HUES64 (cell line): ENCODE data around the gene MRPL53. TPM values are rescaled to one million over a fixed set of nuclear protein-coding genes. Genes with fewer than 3 reads are reported as not detected.

ENCODE experiments used
- H3K27ac ChIP-seq: 2 replicates; pipeline ENCODE4 v1.7.0; 2013; ENCODE audit warnings: low read depth, low read length, inconsistent platforms
- H3K27me3 ChIP-seq: 2 replicates; pipeline ENCODE4 v1.6.1; 2013; ENCODE audit warnings: mild to moderate bottlenecking, low read length; ENCODE audit not compliant: insufficient read depth
- H3K36me3 ChIP-seq: 2 replicates; pipeline ENCODE4 v1.6.1; 2013; ENCODE audit warnings: mild to moderate bottlenecking, low read length; ENCODE audit not compliant: insufficient read depth
- H3K4me1 ChIP-seq: 2 replicates; pipeline ENCODE4 v1.6.1; 2013; ENCODE audit warnings: mild to moderate bottlenecking, low read length, moderate library complexity; ENCODE audit not compliant: insufficient read depth
- H3K4me3 ChIP-seq: 2 replicates; pipeline ENCODE4 v1.5.1; 2013; ENCODE audit warnings: mild to moderate bottlenecking, low read length, moderate library complexity
- H3K9ac ChIP-seq: 2 replicates; pipeline ENCODE4 v1.6.1; 2013; ENCODE audit warnings: mild to moderate bottlenecking, low read depth, low read length
- H3K9me3 ChIP-seq: 2 replicates; pipeline ENCODE4 v1.6.1; 2013; ENCODE audit warnings: low read depth, low read length; ENCODE audit not compliant: insufficient read depth
- WGBS: fragments of 150-250, 120-280 bp; methylation state at CpG from one replicate; pipeline ENCODE4 v1.1.7; 2013; ENCODE audit warnings: missing lambda C conversion rate; 5-methylcytosine and 5-hydroxymethylcytosine counted together
- polyA plus RNA-seq, 2 experiments: library from polyadenylated mRNA; stranded (reverse); fragments of 50-300 nt; gene quantifications; one replicate each; pipeline ENCODE4 v1.2.3, GENCODE V29; 2013

Gene MRPL53
- polyA plus RNA-seq (2013, experiment 1 of 2), result 25.4 TPM
- 28.6 TPM for polyA plus RNA-seq (2013, experiment 2 of 2)

- H3K4me1 ChIP-seq, result peaks cover 5% of the 10 kb centered on the region; the same call in 1 of the 2 replicates
- H3K36me3 ChIP-seq, result peaks cover 18% of the 10 kb centered on the region
- peak within 1 kb of the TSS; percentile 91 for H3K27ac ChIP-seq
- peak within 1 kb of the TSS; percentile 80 for H3K4me3 ChIP-seq
- H3K27me3 ChIP-seq, result no peaks in the 10 kb centered on the region
- peak within 1 kb of the TSS; percentile 79 for H3K9ac ChIP-seq
- WGBS, result under 1% methylated on average over 66 of the region's 66 CpGs
- H3K9me3 ChIP-seq, result no peaks in the 10 kb centered on the region
Measured at GRCh38 chr2:74472086-74472944, at the start of gene MRPL53. MRPL53 (minus strand) TSS chr2:74472680; CDS start chr2:74472660, 20 bp downstream.

GRCh38 chr2:74516650-74517049 is 44.2 kb upstream of the MRPL53 start:
- Histone ChIP-seq H3K27me3 (peaks cover 93% of the 10 kb centered on the region), H3K9me3 (peaks cover 6% of the 10 kb centered on the region; the same call in 1 of the 2 replicates), H3K4me3 (no peak overlapping the region), H3K27ac (no peak overlapping the region), H3K4me1 (0 out of 2 replicates have a peak, but pooled peaks cover 2% of the 10 kb centered on the region), H3K36me3 (no peaks in the 10 kb centered on the region), H3K9ac (no peak overlapping the region)
- 91% methylated on average over 13 of the region's 13 CpGs for WGBS

- Histone ChIP-seq H3K4me3 (peak overlapping the region; percentile 37), H3K4me1 (0 out of 2 replicates have a peak, but pooled peaks cover 2% of the 10 kb centered on the region), H3K9me3 (peaks cover 6% of the 10 kb centered on the region; the same call in 1 of the 2 replicates), H3K27me3 (peaks cover 99% of the 10 kb centered on the region), H3K27ac (no peak overlapping the region), H3K36me3 (no peaks in the 10 kb centered on the region), H3K9ac (no peak overlapping the region)
- 7% methylated on average over 72 of the region's 72 CpGs for WGBS
Measured at GRCh38 chr2:74515981-74516633, 43.6 kb upstream of the MRPL53 start.

- Histone ChIP-seq H3K9me3 (peaks cover 6% of the 10 kb centered on the region; the same call in 1 of the 2 replicates), H3K9ac (no peak overlapping the region), H3K4me1 (0 out of 2 replicates have a peak, but pooled peaks cover 2% of the 10 kb centered on the region), H3K27me3 (peaks cover 100% of the 10 kb centered on the region), H3K4me3 (peak overlapping the region; percentile 37), H3K27ac (no peak overlapping the region), H3K36me3 (no peaks in the 10 kb centered on the region)
- 3% methylated on average over 60 of the region's 60 CpGs for WGBS
Measured at GRCh38 chr2:74515271-74515980, 42.9 kb upstream of the MRPL53 start.

- Histone ChIP-seq H3K9ac (no peak within 1 kb of the TSS), H3K4me3 (peak within 1 kb of the TSS; percentile 37), H3K36me3 (no peaks in the 10 kb centered on the region), H3K9me3 (peaks cover 6% of the 10 kb centered on the region; the same call in 1 of the 2 replicates), H3K4me1 (0 out of 2 replicates have a peak, but pooled peaks cover 2% of the 10 kb centered on the region), H3K27me3 (peaks cover 100% of the 10 kb centered on the region), H3K27ac (no peak within 1 kb of the TSS)
- 3% methylated on average over 82 of the region's 82 CpGs for WGBS
Measured at GRCh38 chr2:74514368-74515270, 42.1 kb upstream of the MRPL53 start, which contains the start of gene TLX2. TLX2 (plus strand) TSS chr2:74514450; CDS start chr2:74514807, 357 bp downstream.

- Histone ChIP-seq H3K4me1 (0 out of 2 replicates have a peak, but pooled peaks cover 3% of the 10 kb centered on the region), H3K9ac (no peak overlapping the region), H3K27me3 (peaks cover 100% of the 10 kb centered on the region), H3K4me3 (peak overlapping the region; percentile 26), H3K27ac (no peak overlapping the region), H3K36me3 (no peaks in the 10 kb centered on the region), H3K9me3 (peaks cover 6% of the 10 kb centered on the region; the same call in 1 of the 2 replicates)
- WGBS, result 1% methylated on average over 52 of the region's 52 CpGs
Measured at GRCh38 chr2:74513605-74514367, 41.3 kb upstream of the MRPL53 start.

GRCh38 chr2:74512744-74513604 is 40.5 kb upstream of the MRPL53 start:
- no peaks in the 10 kb centered on the region for H3K36me3 ChIP-seq
- no peak overlapping the region for H3K27ac ChIP-seq
- peaks cover 8% of the 10 kb centered on the region; the same call in 1 of the 2 replicates for H3K4me1 ChIP-seq
- H3K9ac ChIP-seq, result no peak overlapping the region
- H3K9me3 ChIP-seq, result peaks cover 6% of the 10 kb centered on the region; the same call in 1 of the 2 replicates
- H3K27me3 ChIP-seq, result peaks cover 98% of the 10 kb centered on the region
- 3% methylated on average over 36 of the region's 36 CpGs for WGBS
- H3K4me3 ChIP-seq, result peak overlapping the region; percentile 26; the same call in 1 of the 2 replicates

- Histone ChIP-seq H3K4me1 (peaks cover 13% of the 10 kb centered on the region; the same call in 1 of the 2 replicates), H3K36me3 (no peaks in the 10 kb centered on the region), H3K9ac (no peak overlapping the region), H3K27ac (no peak overlapping the region), H3K9me3 (peaks cover under 1% of the 10 kb centered on the region; the same call in 1 of the 2 replicates), H3K4me3 (no peak overlapping the region), H3K27me3 (peaks cover 81% of the 10 kb centered on the region)
- WGBS, result 75% methylated on average over 11 of the region's 11 CpGs
Measured at GRCh38 chr2:74511104-74511989, 38.9 kb upstream of the MRPL53 start.
